GM19328 (cell line): ENCODE results near the gene POLR3K.
A peak's percentile ranks its signal among the peaks of the same experiment; 100 is the strongest.

Source experiments
- ATAC-seq: cut with Tn5 transposase; IDR thresholded peaks from one replicate; pipeline ENCODE4 v1.9.1; 2021; ENCODE audit warnings: mild to moderate bottlenecking, moderate library complexity; ENCODE audit not compliant: unreplicated experiment

POLR3K gene

DNA sequence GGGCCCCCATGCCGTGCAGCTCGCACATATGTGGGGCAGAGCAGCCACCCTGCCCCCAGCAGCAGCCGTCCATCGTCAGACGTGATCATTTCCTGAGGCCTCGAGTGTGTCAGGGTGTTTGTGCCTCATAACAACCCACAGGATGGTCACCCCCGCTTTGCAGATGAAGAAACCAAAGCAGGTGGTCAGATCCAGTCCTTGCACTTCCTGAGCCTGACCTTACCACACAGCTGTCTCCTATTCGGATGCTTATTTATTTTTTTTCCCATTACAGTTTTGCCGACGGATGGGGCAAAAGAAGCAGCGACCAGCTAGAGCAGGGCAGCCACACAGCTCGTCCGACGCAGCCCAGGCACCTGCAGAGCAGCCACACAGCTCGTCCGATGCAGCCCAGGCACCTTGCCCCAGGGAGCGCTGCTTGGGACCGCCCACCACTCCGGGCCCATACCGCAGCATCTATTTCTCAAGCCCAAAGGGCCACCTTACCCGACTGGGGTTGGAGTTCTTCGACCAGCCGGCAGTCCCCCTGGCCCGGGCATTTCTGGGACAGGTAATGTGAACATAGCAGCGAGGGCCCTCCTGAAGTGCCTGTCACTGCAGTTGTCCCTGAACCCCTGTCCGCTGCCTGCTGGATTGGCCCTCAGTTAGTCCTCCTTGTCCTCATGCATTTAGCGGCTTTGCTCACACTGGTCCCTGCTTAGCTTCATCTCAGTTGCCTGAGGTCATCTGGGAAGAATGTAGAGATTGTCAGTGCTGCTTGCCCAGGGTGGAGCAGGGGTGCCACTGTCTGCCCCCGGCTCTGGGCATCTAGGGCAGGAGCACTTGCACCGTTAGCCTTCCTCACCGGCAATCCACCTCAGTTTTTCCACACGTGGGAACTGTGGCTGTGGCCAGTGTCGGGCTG is 26.0 kb upstream of the POLR3K start:
- no peak for ATAC-seq

GRCh38 chr16:78444-79150 is 25.2 kb upstream of the POLR3K start:
- ATAC-seq: peak; percentile 17

DNA sequence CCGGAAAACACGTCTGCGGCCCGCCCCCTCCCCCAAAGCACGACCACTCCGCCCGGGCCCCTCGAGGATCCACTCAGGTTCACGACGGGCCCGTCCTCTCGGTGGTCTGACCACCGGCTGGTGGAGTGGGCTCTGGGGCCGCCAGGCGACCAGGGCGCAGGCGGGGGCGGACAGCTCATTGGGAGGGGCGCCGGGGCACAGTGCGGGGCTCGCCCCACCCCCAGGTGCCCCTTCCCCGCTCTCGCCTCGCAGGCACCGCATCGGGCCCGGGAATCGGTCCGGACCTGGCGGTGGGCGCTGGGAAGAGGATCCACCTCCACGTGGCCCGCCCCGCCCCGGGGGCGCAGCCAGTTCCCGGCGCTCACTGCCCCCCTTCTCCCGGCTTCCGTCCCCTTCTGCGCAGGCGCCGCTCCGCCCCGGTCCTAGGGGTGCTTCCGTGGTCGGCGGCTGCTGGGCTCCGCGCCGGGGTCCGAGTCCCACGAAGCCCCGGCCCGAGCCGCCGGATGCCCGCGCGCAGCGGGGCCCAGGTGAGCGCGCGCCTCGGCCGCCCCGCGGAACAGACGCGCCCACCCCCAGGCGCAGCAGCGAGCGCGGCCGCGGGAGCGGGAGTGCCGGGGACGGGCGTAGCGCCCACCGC is 24.5 kb upstream of the POLR3K start, which contains the start of gene MPG:
Gene MPG (plus strand): TSS at position 419 of the 637 bp plus-strand sequence. CDS start 85 bp downstream, at position 504.
- ATAC-seq: peak; percentile 71

DNA sequence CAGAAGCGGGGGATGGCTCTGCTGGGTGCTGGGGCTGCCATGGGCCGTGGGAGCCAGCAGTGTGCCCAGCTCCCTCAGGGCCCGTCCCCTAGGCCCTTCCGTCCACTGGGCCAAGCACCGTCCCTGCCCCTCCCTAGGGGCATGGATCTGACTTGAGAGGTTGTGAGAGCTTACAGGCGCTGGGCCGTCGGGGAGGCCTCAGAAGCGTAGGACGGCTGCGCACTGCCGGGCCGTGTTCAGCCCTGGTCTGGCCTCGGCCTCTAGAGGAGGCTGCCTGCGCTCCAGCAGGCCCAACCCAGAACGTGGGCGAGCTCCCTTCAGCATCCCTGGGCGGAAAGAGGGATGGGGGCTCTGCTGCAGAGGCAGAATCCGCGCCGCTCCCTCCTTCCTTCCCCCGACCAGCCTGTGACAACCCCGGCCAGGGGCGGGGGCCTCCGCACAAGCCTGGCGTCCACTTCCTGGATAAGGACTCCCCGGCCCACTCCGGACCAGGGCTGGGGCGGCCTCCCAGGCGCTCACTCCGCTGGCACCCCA is 23.9 kb upstream of the POLR3K start:
- ATAC-seq: peak; percentile 36

- no peak for ATAC-seq
These were observed 23.3 kb upstream of the POLR3K start for GRCh38 chr16:76535-77272.

- no peak for ATAC-seq
These were observed 22.4 kb upstream of the POLR3K start for GRCh38 chr16:75580-76501.

GRCh38 chr16:74747-75334 is 21.4 kb upstream of the POLR3K start:
- no peak for ATAC-seq

GRCh38 chr16:74051-74746 is 20.8 kb upstream of the POLR3K start:
- no peak for ATAC-seq

GRCh38 chr16:72561-73548 is 19.4 kb upstream of the POLR3K start, which contains the start of gene RHBDF1:
Gene RHBDF1, minus strand, starts transcription at chr16:72631. Its CDS starts 7,616 bp downstream, at chr16:65015.
- ATAC-seq: no peak

- ATAC-seq: no peak
These were observed 18.4 kb upstream of the POLR3K start for GRCh38 chr16:71540-72401.

GRCh38 chr16:71210-71539 is 17.8 kb upstream of the POLR3K start:
- no peak for ATAC-seq

DNA sequence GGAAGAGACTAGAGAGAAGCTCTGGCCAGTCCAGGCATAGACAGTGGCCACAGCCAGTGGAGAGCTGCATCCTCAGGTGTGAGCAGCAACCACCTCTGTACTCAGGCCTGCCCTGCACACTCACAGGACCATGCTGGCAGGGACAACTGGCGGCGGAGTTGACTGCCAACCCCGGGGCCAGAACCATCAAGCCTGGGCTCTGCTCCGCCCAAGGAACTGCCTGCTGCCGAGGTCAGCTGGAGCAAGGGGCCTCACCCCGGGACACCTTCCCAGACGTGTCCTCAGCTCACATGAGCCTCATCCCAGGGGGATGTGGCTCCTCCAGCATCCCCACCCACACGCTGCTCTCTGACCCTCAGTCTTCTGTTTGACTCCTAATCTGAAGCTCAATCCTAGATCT is 15.8 kb upstream of the POLR3K start:
- no peak for ATAC-seq

- ATAC-seq: no peak
These were observed 14.7 kb upstream of the POLR3K start for GRCh38 chr16:67884-68789.

DNA sequence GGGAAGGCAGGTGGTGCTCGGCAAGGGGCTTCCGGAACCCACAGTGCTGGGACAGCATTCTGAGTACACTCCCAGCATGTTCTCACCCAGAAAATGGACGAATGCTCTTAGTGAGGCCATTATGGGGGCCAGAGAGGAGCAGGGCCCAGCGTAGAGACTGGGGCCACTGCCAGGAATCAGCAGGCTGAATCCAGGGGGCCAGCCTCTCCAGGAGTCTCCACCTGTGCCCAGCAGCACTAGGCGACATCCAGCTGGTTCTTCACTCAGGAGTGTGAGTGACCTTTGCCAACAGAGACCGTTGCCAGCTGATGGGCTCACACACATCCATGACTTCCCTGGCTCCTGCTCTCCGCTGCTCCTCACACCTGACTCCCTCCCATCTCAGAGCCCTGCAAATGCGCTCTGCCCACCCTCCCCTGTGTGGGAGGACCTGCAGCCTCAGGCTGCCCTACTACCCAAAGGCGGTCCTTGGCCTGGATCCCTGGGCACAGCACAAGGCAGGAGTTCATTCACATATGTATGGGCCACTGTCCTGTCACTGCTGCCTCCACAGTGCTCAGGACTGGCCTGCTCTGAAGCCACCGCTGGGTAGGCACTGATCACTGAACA is 13.9 kb upstream of the POLR3K start:
- ATAC-seq: no peak
